Measurements from ENCODE around the gene SYNJ2. TPM values are rescaled to one million over a fixed set of nuclear protein-coding genes. Genes with fewer than 3 reads are reported as not detected.

SYNJ2 gene
- total RNA-seq, 2 donors from 2014 or later, result 35.4 to 50.1 TPM

DNA sequence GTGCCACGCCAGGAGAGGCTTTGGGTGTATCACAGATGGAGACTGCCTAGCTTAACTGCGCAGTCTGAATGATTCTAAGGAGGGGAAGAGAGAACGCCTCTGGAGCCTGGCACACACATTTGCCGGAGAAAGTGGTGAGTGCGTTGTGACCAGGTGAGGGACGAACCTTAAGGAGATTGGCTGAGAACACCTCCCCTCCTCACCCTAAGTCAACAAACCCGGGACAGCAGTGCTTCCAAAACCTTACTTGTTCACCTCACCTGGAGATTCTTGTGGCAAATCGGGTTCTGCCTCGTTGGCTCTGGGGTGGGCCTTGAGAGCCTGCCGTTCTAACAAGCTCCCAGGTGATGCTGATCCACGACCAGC lies 9.4 kb downstream of the SYNJ2 start:
- ATAC-seq (no peak), DNase-seq (no peak)
- intact Hi-C loops (cut with DNase I, micrococcal nuclease), result no loop called here

DNA sequence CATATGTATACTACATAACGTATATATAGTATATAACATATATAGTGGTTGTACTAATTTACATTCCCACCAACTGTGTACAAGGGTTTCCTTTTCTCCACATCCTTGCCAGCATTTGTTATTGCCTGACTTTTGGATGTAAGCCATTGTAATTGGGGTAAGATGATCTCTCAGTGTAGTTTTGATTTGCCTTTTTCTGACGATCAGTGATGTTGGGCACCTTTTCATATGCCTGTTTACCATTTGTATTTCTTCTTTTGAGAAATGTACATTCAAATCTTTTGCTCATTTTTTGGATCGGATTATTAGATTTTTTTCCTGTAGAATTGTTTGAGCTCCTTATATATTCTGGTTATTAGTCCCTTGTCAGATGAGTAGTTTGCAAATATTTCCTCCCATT lies 11.4 kb downstream of the SYNJ2 start:
- ATAC-seq (no peak), DNase-seq (no peak)
- intact Hi-C loops (cut with DNase I, micrococcal nuclease), result no loop called here

DNA sequence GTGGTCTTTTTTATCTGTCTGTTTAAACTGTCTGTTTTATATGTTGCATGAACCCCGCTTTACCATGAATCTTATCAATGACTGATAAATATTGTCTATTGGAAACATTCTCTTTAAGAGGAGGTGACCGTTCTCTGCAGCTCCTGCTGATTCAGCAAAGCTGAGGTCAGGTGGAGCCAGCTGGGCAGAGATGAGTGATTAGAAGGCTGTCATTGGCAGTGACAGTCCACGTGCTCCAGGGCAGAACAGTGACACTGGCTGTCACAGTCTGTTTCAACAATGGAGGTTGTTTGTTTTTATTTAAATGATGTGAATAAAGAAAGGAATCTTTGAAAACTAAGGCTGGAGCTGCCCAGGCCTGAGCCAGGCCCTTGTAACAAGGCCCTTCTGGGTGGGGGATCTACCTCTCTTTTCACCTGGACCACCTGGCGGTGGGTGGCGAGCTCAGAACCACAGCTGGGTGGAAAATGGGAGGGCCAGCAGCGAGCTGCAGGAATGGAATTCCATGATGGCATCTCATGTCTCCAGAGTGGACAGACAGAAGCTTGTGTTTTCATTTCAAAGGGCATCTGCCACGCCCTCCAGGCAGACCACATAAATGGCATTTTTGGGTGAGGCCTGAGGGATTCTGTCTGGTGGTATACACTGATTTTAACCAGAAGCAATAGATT lies 12.6 kb downstream of the SYNJ2 start:
- ATAC-seq, result peak; percentile 54
- intact Hi-C loops (cut with DNase I, micrococcal nuclease), result no loop called here
- DNase-seq, result no peak

DNA sequence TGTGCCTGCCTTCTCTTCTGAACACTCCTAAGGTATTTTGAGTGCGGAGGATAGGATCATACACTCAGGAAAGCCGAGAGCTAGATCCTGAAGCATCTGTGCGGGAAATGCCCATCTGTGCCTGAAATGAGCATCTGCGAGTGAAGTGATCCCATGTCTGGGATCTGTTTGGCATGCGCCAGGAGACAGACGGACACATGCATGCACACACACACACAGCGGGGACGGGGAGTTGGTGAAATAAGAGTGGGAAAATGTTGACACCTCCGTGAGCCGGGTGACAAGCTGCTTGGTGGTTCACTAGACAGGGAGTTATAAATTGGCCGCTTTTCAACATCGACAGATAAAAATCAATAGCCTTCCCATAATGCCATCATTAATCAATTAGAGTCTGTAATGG lies 13.8 kb downstream of the SYNJ2 start:
- DNase-seq (no peak), ATAC-seq (no peak)
- intact Hi-C loops (cut with DNase I, micrococcal nuclease), result no loop called here

DNA sequence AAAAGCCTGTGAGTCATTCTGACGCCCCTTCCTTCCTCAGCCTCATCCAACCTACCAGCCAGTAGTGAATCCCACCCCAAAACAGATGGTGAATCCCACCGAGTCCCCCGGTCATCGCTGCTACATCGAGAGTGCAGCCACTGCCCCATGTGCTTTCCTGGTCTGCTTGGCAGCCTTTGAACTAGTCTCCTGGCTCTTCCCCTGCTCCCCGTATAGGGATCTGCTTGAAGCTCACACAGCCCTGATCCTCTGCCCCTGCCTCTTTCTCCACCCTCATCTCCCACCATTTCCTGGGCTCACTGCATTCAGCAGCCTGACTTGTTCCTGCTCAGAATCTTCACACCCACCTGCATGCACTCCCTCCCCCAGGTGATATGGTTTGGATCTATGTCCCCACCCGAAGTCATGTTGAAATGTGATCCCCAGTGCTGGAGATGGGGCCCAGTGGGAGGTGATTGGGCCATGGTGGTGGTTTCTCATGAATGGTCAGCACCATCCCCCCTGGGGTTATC lies 14.6 kb downstream of the SYNJ2 start:
- ATAC-seq (no peak), DNase-seq (no peak)
- intact Hi-C loops (cut with DNase I, micrococcal nuclease), result no loop called here

DNA sequence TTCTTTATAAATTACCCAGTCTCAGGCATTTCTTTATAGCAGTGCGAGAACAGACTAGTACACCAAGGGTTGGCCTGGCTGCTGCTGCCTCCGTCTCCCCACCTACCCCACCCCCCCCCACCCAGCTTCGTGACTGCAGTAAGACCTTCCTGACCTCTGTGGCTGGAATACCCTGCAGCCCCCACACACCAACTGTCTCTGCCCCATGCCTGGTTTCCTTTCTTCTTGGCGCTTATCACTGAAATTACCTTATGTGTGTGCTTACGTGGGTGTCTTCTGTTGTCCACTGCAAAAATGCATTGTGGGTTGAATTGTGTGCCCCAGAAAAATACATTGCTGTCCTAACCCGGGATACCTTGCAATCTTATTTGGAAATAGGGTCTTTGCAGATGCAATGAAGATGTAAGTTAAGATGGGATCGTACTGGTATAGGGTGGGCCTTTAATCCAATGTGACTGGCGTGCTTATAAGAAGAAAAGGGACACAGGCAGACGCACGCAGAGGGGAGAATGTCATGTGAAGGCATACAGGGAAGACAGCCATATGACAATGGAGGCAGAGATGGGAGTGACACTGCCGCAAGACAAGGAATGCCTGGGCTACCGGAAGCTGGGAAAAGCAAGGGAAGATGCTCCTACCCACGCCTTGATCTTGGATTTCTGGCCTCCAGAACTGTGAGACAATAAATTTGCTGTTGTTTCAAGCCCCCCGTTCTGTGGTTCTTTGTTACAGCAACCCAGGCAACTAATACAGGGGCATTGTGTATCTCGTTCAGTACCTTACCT lies 15.4 kb downstream of the SYNJ2 start:
- no peak for ATAC-seq
- intact Hi-C loops (cut with DNase I, micrococcal nuclease), result no loop called here
- DNase-seq, result no peak

DNA sequence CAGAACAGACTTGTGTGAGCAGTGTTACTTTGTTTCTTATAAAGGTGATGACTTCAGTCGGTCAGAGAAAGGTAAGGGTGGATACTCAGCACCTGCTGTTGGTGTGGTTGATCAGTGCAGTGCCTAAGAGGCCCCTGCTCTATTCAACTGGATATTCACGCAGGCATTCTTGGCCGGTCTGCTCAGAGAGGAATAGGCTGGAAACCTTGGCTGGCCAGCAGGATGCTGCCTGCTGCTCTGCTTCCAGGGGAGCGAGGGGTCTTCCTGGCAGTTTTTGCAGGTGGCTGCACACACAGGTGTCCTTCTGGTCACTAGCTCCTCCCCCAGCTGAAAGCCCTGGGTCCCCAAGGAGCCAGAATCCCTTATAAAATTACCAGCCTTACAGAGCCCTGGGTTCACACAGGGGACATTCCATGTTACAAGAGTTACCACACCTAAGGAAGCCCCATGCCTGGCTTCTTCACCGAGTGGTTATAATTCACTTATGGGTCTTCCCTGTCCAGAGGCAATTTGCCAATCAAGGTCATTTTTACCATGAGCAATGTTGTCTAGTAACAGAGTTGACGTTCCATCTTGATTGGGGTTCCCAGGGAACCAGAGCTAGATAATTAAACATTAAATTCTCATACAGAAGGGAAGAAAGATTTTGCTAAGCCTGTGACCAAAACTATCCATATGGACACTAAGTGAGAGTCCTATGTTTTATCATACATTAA lies 16.4 kb downstream of the SYNJ2 start:
- intact Hi-C loops (cut with DNase I, micrococcal nuclease), result no loop called here
- ATAC-seq (no peak), DNase-seq (no peak)

DNA sequence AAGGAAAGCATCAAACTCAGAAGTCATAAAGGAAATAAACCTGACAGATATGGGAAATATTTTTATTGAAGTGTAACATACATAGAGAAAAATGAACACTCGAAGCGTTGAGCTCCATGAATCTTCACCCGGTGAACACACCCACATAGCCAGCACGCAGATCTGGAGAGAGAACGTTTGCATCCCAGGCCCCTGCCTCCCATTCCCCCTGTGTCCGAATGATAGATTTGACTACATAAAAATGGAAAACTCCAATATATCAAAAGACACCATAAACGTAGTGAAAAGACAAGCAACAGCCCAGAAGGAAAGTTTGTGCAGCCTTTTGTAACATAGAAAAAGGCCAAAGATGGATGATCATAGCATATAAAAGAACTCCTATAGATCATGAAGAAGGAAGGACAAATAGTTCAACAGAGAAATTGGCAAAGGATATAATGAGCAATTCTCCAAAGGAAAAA lies 17.1 kb downstream of the SYNJ2 start:
- DNase-seq (no peak), ATAC-seq (no peak)
- intact Hi-C loops (cut with DNase I, micrococcal nuclease), result no loop called here

DNA sequence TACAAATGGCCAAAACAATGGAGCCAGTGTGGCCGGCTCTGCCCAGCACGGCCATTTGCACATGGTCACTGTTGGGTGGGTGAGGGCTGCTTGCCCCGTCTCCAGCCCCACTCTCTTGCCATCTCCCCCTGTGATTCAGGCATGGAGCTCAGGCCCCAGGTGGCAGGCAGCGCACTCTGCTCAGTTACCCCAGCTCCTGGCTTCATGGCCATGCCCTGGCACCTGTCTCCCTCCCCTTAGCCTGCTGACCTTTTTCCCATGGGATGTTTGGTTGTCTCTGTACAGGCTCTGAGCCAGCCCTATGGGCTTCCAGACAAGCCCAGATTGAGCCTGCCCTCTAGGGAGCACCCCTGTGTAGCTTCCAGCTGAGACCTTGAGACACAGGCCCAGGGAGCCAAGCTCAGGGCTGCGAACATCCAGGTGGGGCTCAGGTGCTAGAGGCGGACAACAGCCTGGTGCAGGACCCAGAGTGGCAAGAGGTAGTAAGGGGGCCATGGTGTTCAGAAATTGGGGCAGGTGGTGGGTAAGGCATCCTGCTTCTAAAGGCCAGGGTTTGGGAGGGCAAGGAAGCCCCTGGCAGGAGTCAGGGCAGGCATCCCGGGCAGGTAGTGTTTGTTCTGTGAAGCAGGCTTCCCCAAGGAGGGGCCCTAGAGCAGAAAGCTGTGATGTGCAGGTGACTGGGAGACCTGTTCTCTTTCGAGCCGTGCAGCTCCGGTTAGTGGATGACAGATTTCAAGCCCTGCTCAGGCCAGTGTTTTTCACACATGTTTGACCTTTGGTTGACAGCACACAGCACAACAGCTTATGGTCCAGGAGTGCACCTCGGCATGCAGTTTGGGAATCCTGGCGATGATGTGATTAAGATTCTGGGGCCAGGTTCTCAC lies 17.7 kb downstream of the SYNJ2 start:
- ATAC-seq (no peak), DNase-seq (no peak)
- intact Hi-C loops (cut with DNase I, micrococcal nuclease), result loop anchor here in 1 of 2 donors (10.0 kb wide), 1 partner anchor 65 kb away; no protein-coding TSS in a partner anchor

DNA sequence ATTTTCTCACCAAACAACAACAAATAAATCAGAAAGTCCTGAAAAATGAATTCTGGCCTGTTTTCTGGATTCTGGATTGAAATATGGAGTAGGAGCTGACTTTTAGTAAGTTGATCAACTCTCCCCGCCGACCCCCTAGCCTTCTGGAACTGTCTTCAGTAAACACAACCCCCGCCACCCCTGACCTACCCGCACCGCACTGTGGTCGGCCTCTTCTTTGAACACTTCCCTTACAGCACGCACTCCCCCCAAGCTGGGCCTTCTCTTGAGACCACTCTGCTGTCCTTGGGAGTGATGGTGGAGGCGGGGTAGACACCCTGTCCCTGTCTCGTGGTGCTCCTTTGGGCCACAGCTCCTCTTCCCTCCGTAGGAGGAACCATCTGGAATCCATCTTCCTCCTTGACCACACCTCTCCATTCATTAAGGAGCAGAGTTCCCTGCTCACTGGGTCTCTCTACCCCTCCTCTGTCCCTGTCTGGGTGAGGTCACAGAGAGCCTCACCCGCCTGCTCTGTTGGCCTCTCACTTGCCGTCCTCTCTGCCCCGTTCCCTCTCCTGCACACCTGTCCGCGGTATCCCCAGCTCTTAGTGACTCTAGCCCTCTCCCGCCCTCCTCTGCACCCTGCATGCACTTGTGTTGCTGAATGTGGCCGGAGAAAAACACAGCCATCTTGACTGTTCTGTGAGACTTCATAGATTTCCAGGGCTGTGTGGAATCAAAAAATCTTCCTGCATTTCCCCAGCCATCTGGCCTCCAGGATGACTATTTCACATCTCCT lies 19.1 kb downstream of the SYNJ2 start:
- ATAC-seq (no peak), DNase-seq (no peak)
- intact Hi-C loops (cut with DNase I, micrococcal nuclease), result loop anchor here in 1 of 2 donors (10.0 kb wide), 1 partner anchor 64 kb away; no protein-coding TSS in a partner anchor

DNA sequence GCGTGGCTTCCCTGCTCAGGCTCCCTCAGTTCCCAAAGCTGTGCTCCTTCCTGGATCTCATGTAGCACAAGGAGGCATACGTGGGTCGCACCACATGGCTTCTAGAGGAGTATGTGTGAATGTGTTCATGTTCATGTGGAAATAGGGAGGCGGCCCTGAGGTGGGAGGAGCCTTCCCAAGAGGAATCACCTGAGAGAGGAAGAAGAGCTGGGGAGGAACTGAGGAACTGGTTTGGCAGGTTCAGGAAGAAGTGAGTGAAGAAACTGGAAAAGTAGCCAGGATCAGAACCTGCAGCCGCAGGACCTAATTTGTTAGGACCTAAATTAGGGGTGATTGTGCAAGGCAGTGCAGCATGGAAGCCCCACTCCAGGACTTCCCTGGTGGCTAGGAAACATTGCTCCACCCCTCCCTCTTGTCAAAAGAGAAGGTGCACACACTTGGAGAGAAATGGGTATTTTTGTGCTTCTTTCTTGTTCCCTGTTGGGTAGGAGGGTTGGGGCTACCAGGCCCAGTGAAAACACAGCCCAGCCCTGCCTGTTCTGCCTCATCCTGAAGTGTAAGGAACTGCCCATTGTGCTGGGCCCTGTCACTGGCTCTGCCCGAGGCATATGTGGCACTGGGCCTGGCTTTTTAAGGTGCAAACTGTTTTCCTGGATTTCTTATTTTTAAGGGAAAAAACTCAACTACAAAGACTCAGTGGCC lies 20.7 kb downstream of the SYNJ2 start:
- intact Hi-C loops (cut with DNase I, micrococcal nuclease), result loop anchor here in 1 of 2 donors (10.0 kb wide), 1 partner anchor 62 kb away; no protein-coding TSS in a partner anchor
- peak; percentile 73 to 88 for DNase-seq
- ATAC-seq, result peak; percentile 85

DNA sequence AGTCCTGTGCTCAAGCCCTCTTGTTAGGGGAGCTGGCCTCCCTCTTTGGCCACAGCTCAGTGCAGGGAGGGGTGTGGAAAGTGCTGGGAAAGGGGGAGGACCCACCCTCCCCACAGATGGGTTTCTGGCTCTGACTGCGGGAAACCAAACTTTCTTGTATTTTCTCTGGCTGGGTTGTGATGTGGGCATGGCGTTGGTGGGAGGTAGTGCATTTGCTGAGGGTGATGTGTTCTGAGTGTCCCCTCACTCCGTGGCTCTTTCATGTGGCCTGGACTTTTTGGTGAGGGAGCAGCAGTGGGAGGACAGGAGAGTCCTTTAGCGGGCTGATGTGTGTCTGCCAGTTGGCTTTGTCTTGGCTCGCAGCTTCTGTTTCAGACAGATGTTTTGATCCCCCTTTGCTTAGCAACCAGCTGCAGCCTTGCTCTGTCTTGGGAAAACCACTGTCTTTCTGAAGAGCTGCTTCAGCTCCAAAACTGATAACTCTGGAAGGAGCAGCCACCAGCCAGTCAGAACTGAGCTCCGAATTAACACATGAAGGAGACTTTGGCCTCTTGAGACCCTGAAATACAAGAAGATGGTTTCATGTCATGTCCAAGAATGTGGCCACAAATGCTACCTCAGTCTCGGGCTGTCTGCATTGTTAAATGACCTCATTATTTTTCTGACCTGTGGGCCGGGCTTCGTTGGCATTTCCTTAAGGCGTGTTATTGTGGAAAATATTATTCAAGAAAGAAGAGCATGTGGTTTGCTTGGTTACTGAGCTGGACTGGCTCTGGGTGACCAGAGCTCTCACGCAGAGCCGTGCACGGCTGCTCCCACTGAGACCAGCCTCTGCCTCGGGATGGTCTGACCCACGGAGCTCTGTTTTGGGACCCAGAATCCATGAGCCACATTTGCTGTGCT lies 21.5 kb downstream of the SYNJ2 start:
- ATAC-seq (peak; percentile 69), DNase-seq (no peak)
- intact Hi-C loops (cut with DNase I, micrococcal nuclease), result loop anchor here in 1 of 2 donors (10.0 kb wide), 1 partner anchor 62 kb away; no protein-coding TSS in a partner anchor

DNA sequence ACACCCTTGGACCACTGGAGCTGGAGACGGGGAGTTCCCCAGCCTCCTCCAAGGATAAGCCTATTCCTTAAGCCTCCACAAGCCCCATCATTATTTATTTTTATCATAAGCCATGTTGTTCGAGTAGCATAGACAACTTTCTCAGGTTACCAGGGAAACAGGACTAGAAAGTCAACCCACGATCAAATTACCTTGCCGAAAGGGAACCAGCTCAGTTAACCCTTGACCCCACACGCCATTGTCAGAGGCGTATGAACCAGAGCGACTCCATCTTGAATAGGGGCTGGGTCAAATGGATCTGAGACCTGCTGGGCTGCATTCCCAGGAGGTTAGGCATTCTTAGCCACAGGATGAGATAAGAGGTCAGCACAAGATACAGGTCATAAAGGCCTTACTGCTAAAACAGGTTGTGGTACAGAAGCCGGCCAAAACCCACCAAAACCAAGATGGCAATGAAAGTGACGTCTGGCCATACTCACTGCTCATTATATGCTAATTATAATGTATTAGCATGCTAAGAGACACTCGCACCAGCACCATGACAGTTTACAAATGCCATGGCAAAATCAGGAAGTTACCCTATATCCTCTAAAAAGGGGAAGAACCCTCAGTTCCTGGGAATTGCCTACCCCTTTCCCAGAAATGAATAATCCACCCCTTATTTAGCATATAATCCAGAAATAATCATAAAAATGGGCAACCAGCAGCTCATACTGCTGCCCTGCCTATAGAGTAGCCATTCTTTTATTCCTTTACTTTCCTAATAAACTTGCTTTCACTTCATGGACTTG lies 22.4 kb downstream of the SYNJ2 start:
- DNase-seq (no peak), ATAC-seq (no peak)
- intact Hi-C loops (cut with DNase I, micrococcal nuclease), result loop anchor here in 1 of 2 donors (10.0 kb wide), 1 partner anchor 61 kb away; no protein-coding TSS in a partner anchor

DNA sequence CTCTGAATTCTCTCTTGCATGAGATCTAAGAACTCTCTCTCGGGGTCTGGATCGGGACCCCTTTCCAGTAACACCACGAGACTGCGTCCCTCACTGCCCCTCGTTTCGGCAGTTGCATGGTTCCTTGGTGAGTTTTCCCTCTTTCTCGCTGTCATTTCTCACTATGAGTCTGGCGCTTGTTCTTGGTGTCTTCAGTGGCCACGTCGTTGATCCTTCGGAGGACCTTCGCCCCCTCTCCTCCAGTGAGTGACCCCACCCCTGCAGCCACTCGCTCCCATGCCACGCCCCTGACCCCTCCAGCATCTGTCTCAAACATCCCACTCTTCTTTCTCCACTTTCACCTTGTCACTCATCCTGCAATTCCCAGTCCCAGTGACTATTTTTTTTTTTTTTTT lies 23.0 kb downstream of the SYNJ2 start:
- no peak for ATAC-seq
- DNase-seq, result no peak
- intact Hi-C loops (cut with DNase I, micrococcal nuclease), result loop anchor here in 1 of 2 donors (10.0 kb wide), 1 partner anchor 60 kb away; no protein-coding TSS in a partner anchor

DNA sequence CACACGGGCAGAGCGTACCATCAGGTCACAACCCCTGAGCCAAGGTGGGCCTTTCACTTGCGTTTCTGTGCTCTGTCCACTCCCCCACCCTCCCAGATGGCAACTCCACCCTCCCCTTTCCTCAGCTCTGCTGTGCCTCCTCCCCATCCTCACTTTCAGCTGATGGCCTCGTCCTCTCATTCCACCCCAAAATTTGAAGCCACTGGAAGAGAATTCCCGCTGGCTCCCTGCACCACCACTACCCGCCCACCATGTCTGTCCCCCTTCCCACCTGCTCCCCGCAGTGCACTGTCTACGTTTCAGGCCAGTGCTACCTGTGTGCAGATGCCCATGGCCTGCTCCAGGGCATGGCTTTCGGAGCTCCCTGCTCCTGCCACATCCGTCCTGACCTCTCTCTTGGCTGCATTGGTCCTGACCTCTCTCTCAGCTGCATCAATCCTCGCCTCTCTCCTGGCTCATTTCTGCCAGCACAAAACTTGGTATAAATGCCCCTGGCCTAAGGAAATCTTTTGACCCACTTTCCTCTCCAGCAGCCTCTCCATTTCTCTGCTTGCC lies 24.0 kb downstream of the SYNJ2 start:
- intact Hi-C loops (cut with DNase I, micrococcal nuclease), result loop anchor here in 1 of 2 donors (10.0 kb wide), 1 partner anchor 59 kb away; no protein-coding TSS in a partner anchor
- no peak for ATAC-seq
- DNase-seq, result no peak
